Measurements from ENCODE around the gene NPL. TPM values are rescaled to one million over a fixed set of nuclear protein-coding genes. Genes with fewer than 3 reads are reported as not detected.
A peak's percentile ranks its signal among the peaks of the same experiment; 100 is the strongest.

The NPL gene
- total RNA-seq, result 1 to 10 TPM; 4.5 to 4.9 TPM

- H3K27me3 Mint-ChIP-seq, result peaks cover 10% of the 10 kb centered on the region
- ATAC-seq (peak; percentile 93), DNase-seq (peak; percentile 85)
- ChIA-PET POLR2A (interaction anchor here (0.7 to 2.1 kb wide), 8 partner anchors 10 to 226 kb away, joined by 3 to 11 read pairs (median 4); partner anchors contain the start of gene RNASEL), CTCF (interaction anchor here (0.8 to 19.1 kb wide), 5 partner anchors 72 to 344 kb away, joined by 3 to 1003 read pairs (median 4); partner anchors contain the start of genes RGS16 and RNASEL)
- H3K4me1 Mint-ChIP-seq (ENCODE audit: low read depth), result peaks cover 13% of the 10 kb centered on the region
- intact Hi-C loops (cut with micrococcal nuclease), result loop anchor here (5.0 kb wide), 1 partner anchor 38 kb away; no protein-coding TSS in a partner anchor
- H3K36me3 Mint-ChIP-seq (ENCODE audit: low read depth), result peaks cover 2% of the 10 kb centered on the region
- no peaks in the 10 kb centered on the region for H3K9me3 Mint-ChIP-seq
- peak within 1 kb of the TSS; percentile 66 for H3K27ac Mint-ChIP-seq
- peak within 1 kb of the TSS; percentile 82 for H3K4me3 Mint-ChIP-seq
- no peak for TF ChIP-seq CTCF (IDR thresholded peaks at IDR 0.05)
Observed at GRCh38 chr1:182789138-182790076, at the start of gene NPL. Gene NPL, plus strand, starts transcription at chr1:182789773. Its CDS starts 4,599 bp downstream, at chr1:182794372.

GRCh38 chr1:182740120-182740519, 49.5 kb upstream of the NPL start:
- Mint-ChIP-seq H3K27ac (no peak overlapping the region), H3K4me3 (no peak overlapping the region), H3K36me3 (ENCODE audit: low read depth) (no peaks in the 10 kb centered on the region), H3K4me1 (ENCODE audit: low read depth) (peaks cover 6% of the 10 kb centered on the region), H3K27me3 (peaks cover 12% of the 10 kb centered on the region), H3K9me3 (peaks cover 3% of the 10 kb centered on the region)
- TF ChIP-seq CTCF (IDR thresholded peaks at IDR 0.05), result no peak
- intact Hi-C loops (cut with micrococcal nuclease), result no loop called here
- POLR2A ChIA-PET, result no interaction called here
- CTCF ChIA-PET, result no interaction called here
- DNase-seq, result no peak
- ATAC-seq, result no peak

GRCh38 chr1:182742780-182743179, 46.8 kb upstream of the NPL start:
- Mint-ChIP-seq H3K36me3 (ENCODE audit: low read depth) (no peaks in the 10 kb centered on the region), H3K4me1 (ENCODE audit: low read depth) (peaks cover 6% of the 10 kb centered on the region), H3K27ac (no peak overlapping the region), H3K9me3 (no peaks in the 10 kb centered on the region), H3K4me3 (no peak overlapping the region), H3K27me3 (peaks cover 26% of the 10 kb centered on the region)
- ATAC-seq (no peak), DNase-seq (no peak)
- ChIA-PET CTCF (no interaction called here), POLR2A (no interaction called here)
- intact Hi-C loops (cut with micrococcal nuclease), result no loop called here
- TF ChIP-seq CTCF (IDR thresholded peaks at IDR 0.05), result no peak

GRCh38 chr1:182752077-182752988, 37.2 kb upstream of the NPL start:
- CTCF ChIA-PET, result interaction anchor here (0.9 to 1.9 kb wide), 2 partner anchors 20 to 157 kb away, joined by 4 to 6 read pairs; no protein-coding TSS in a partner anchor
- no peaks in the 10 kb centered on the region for H3K4me1 Mint-ChIP-seq (ENCODE audit: low read depth)

More at GRCh38 chr1:182752077-182752988, 37.2 kb upstream of the NPL start:
- DNase-seq (no peak), ATAC-seq (no peak)
- H3K9me3 Mint-ChIP-seq, result no peaks in the 10 kb centered on the region
- intact Hi-C loops (cut with micrococcal nuclease), result no loop called here
- no peak overlapping the region for H3K4me3 Mint-ChIP-seq
- no peak for TF ChIP-seq CTCF (IDR thresholded peaks at IDR 0.05)
- POLR2A ChIA-PET, result no interaction called here
- peaks cover 29% of the 10 kb centered on the region for H3K27me3 Mint-ChIP-seq
- no peaks in the 10 kb centered on the region for H3K36me3 Mint-ChIP-seq (ENCODE audit: low read depth)
- no peak overlapping the region for H3K27ac Mint-ChIP-seq
